ENCODE measurements around the gene ABHD3. TPM values are rescaled to one million over a fixed set of nuclear protein-coding genes. Genes with fewer than 3 reads are reported as not detected.
"Not testable (repeated sequence)": the region's sequence is repeated elsewhere in the genome, so short reads cannot be mapped to it uniquely, and the experiment has no call there.

ABHD3 gene
- total RNA-seq, 1 donor from 2014 or later = 13.4 TPM

DNA sequence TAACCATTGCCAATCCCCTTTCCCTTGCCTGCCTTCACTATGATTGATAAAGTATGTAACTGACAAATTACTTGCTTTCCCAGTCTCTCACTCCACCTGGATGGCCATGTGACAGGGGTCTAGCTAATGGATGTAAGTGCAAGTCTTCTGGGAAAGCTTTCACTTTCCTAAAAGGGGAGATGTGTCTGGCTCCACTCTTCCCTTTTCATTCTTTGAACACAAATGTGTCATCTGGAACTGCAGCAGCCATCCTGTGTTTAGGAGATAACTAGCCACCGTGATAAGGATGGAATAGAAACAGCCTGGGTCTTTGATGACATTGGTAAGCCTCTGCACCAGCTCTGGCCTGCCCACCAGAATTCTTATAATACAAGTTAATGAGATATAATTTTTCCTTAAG lies 54.3 kb downstream of the ABHD3 start:
- DNase-seq = no peak

DNA sequence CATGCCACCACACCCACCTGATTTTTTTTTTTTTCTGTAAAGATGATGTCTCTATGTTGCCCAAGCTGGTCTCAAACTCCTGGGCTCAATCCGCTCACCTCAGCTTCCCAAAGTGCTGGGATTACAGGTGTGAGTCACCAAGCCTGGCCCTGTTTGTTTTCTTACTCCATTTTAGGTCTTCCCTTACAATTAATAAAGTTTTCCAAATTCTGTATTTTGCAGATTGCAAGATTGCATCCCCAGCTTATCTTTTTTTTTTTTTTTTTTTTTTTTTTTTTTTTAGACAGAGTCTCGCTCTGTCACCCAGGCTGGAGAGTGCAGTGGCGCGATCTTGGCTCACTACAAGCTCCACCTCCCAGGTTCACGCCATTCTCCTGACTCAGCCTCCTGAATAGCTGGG lies 64.2 kb downstream of the ABHD3 start:
- not testable (repeated sequence) for DNase-seq

DNA sequence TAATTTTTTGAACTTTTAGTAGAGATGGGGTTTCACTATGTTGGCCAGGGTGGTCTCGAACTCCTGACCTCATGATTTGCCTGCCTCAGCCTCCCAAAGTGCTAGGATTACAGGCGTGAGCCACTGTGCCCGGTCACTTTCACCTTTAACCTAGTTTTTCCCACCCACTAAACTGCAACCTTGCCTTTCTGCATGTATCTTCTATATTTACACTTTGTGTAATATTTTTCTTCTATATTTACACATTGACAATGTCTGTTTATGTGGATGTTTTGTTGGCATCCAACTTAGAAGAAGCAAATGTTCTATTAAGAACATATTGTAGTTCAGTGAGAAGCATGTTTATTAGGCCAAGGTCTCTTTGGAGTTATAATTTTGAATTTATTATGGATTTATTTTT lies 65.8 kb downstream of the ABHD3 start:
- no peak for DNase-seq

DNA sequence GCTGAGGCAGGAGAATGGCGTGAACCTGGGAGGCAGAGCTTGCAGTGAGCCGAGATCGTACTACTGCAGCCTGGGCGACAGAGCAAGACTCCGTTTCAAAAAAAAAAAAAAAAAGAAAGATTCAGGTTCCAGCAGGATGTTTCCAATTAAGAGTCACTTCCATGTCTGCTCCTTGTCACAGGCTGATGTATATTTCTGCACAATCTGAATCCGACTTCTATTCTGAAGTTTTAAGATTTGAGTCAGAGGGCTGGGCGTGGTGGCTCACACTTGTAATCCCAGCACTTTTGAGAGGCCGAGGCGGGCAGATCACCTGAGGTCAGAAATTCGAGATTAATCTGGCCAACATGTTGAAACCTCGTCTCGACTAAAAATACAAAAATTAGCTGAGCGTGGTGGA lies 67.8 kb downstream of the ABHD3 start:
- no peak for DNase-seq

DNA sequence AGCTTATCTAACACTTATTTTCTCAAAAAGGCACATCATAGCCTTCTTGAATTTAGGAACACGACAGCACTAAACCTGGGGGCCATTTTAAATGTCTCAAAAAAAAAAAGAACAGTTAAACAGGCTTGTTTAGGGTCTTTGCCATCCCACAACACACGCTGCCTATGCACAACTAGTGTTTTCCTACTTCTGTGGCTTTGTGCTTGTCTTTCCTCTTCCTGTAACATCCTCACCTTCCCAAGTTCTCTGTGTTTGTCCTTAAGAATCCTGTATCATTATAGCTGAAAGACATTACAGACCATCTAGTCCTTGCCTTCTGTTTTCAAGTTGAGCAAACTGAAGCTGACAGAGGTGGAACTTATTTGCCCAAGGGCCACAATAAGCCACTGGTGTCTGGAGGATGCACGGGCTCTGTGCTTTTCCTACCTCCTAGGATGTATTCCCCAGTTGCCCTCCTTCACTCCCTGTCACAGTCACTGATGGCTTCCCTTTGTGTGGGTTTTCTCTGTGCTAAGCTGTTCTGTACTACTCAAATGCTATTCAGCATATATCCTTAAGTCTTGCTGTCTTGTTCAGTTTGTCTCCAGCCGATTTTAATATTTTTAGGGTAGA lies 69.9 kb downstream of the ABHD3 start:
- DNase-seq = no peak

DNA sequence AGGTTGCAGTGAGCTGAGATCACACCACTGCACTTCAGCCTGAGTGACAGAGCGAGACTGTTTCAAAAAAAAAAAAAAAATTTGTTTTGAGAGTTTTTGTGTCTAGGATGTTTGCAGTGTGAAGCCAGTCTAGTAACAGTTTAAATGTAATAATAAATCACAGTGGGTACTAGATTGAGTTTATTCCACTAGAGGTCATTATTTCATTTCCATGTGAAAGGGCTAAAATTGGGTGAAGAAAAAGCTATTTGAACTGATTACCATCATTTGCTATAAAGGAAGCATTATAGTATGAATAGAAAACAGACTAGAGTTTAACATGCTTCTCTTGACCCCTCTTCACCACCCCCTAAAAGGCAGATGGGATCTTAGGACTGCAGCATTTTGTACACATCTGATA lies 72.2 kb downstream of the ABHD3 start:
- no peak for DNase-seq

DNA sequence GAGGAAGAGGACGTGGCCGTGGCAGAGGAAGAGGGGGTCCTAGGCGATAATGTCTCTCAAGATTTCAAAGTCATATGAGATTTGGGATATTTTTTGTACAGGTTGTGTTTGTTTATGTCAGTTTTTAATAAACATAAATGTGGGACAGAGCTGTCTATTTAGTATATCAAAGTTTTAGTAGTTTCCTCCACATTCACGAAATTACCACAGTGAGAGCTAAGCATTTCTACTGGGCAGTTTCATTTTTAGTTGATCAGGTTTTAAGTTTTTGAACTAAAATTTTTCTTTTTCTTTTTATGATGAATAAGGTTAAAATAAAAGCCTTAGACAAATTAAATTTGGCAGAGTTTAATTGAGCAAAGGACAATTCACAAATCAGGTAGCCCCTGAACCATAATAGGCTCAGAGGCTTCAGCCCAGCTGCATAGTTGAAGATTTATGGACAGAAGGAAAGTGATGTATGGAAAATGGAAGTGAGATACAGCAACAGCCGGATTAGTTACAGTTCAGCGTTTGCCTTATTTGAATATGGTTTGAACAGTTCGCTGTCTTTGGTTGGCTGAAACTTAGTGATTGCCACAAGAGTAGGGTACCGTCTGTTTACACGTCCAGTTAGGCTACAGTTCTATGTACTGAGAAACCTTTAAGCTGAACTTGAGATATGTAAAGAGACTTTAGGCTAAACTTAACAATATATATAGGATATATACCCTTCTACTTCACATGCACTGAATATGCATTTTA lies 75.3 kb downstream of the ABHD3 start:
- no peak for DNase-seq

DNA sequence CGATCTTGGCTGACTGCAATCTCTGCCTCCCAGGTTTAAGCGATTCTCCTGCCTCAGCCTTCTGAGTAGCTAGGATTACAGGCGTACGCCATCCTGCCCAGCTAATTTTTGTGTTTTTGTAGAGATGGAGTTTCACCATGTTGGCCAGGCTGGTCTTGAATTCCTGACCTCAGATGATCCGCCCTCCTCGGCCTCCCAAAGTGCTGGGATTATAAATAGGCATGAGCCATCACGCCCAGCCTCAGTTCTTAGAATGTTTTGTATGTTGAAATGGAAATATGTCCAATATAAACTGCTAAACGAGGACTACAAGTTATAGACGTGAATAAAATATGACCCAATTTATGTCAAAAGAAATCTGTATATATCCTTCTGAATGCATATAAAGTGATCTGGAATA lies 82.9 kb downstream of the ABHD3 start:
- DNase-seq = not testable (repeated sequence)

DNA sequence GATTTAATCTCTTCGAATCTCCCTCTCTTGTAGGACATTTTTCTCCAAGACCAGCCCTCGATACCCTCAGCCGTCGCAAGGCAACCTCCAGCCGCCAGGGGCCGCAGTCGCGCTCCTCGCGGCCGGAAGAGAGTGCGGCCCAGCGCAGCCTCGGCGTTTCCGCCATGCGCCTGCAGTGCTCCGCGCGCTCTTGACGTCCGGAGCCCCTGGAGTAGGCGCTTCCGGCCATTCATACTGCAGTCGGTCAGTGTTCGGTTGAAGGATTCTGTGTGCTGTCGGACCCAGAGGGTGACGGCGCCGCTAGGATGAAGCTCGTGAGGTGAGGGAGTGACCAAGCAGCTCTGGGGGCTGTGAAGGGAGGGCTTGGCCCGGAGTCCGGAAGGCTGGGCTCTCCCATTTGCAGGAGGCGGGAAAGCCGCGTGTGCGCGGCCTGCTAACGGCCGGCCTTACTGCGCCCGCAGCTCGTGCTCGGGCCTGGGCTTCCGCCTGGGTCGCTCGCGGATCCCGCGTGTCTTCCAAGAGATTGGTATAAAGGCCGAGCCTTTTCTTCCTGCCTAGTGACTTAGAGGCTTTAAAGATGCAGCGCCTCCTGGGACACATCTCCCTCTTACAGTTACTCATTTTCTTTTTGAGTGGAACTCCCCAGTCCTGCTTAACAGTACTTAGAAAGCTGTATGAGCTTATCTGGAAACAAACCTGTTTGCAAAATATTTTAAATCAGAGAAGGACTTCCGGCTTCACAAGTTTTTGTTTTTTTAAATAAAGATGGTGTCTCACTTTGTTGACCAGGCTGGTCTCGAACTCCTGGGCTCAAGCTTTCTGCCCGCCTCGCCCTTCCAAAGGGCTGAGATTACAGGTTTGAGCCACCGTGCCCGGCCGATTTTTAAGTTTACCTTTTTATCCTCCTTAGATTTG lies 92.2 kb downstream of the ABHD3 start, which contains the start of gene SNRPD1:
SNRPD1 (plus strand) TSS at position 190 of the 915 bp plus-strand sequence; CDS start at position 306, 116 bp downstream.
- peak; percentile 82 for DNase-seq

DNA sequence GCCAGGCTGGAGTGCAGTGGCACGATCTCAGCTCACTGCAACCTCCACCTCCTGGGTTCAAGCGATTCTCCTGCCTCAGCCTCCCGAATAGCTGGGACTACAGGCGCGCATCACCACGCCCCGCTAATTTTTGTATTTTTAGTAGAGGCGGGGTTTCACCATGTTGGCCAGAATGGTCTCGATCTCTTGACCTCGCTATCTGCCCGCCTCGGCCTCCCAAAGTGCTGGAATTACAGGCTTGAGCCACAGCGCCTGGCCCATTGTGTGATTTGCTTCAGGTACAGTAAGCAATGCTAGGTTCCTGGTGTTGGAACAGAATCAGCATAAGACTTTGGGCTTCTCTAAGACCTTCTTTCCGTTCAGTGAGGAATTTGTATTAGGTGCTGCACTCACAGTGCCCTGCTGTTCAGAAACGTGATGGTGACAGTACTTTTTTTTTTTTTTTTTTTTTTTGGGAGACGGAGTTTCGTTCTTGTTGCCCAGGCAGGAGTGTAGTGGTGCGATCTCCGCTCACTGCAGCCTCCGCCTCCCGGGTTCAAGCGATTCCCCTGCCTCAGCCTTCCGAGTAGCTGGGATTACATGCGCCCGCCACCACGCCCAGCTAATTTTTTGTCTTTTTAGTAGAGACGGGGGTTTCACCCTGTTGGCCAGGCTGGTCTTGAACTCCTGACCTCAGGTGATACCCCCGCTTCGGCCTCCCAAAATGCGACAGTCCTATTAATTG lies 93.0 kb downstream of the ABHD3 start:
- DNase-seq = not testable (repeated sequence)

DNA sequence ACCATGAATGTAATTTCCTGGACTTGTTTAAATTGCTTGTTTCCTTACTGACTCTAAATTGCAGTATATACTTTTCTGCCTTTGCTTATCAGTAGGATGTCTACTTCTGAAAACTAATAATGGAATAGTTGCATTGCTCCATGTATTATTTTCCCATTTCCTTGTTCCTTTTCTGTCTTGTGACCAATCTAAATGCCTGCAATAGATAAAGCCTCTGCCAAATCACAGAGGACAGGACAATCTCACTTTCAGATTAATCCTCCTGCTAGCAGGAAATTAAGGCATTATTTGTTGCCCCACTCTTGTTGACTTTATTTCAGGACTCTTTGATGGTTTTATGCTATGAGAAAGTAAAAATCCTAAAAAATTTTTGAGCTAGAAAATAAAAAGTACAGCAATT lies 99.4 kb downstream of the ABHD3 start:
- no peak for DNase-seq

DNA sequence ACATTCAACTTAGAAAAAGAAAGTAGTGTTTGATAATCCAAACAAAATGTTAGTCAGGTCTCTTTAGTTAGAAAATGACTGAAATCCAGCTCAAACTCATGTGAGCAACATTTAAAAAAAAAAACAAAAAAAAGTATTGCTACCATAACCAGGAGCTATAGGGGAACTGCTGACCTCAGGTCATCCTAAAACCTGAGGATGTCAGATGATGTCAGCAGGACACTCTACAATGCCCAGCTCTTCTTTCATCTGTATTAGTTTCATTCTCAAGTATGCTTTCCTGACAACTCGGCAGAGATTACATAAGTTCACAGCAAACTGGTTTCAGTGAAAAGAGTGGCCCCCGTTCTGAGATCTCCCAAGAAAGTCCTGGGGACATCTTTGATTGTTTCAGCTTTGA lies 99.9 kb downstream of the ABHD3 start:
- no peak for DNase-seq

DNA sequence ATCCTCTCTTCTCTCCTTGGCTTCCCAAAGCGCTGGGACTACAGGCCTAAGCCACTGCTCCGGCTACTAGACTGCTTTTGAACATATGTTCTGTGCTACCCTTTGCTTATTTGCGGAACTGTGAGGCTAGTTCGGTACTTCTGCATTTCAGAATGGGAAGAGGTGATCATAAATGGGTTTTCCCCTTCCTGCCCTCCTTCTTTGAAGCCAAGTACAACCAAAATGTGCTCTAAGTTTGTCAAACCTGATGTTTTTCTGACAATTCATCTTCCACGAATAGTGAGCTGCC lies 102.3 kb downstream of the ABHD3 start:
- DNase-seq = no peak

Small RNAs within 50 kb of the gene (small RNA-seq; reads per million reads assigned to genes)
- gene MIR320C1 = not detected
- gene RF00019 = not detected
- gene RF01241 = not detected

Other genes starting within 250 kb of the ABHD3 start
- 42.6 TPM for gene ESCO1, start 104.1 kb downstream of the ABHD3 start, total RNA-seq
- gene SNRPD1, start 92.5 kb downstream of the ABHD3 start, total RNA-seq = 29.0 TPM
- 99.2 TPM for gene MIB1, start 36.0 kb upstream of the ABHD3 start, total RNA-seq